HG02885 (cell line): Measurements from ENCODE around the gene SP110.

ENCODE experiments used
- ATAC-seq: cut with Tn5 transposase; IDR thresholded peaks from one replicate; pipeline ENCODE4 v1.9.1; 2021; ENCODE audit warnings: mild to moderate bottlenecking; ENCODE audit not compliant: unreplicated experiment, poor library complexity

Gene SP110

DNA sequence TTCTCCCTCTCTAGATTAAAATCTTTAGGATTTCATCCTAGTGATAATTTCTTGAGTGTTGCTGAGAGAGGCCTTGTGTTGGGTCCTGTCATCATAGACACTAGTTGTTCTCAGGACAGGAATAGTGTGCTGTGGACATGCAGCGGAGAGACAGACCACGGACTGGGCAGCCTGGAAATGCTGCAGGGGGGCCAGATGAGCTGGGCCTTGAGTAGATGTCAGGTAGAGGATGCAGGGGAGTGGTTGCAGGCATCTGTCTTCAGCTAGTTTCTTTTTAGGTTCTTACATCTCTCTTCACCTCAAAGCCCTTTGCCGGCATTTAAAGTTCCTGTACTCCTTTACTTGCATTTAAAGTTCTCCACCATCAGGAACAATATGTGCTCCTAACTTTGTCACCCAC lies 42.8 kb downstream of the SP110 start:
- no peak for ATAC-seq

DNA sequence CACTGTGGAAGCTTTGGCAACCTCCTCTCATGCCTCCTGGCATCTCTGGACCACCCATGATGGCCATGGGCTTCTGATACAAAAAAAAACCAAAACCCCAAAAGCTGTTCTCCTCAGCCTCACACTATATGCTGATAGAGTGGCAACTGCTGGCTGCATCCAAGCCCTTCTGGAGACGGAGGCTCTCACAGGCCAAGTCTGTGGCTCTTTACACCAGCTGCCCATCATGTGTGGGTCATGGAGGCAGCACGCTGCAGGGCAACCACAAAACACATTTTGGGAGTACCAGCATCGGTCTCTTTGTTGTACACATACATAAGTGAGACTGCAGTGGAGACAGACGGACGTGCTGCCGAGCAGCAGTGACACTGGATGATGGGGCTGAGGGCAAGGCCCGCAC lies 45.3 kb downstream of the SP110 start:
- ATAC-seq, result no peak

- ATAC-seq, result no peak
Observed at GRCh38 chr2:230172852-230173251, 46.9 kb downstream of the SP110 start.

DNA sequence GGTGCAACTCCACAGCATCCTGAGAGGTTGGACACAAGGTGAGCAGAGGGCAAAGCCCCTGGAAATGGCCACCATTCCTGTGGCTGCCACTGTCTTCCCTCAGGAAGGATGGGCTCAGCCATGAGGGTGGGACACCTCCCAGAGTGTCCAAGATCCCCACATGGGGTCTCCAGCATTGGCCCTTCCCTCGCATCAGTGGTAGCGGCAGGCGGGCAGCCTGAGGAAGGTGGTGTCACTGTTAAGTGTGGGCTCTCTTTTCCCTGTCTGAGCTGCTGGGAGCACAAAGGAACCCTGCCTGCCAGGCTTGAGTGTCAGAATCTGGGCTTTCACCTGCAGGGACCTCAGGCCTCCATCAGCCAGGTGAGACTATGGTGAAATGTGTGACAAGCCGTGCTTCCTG lies 47.6 kb downstream of the SP110 start:
- ATAC-seq, result no peak

- no peak for ATAC-seq
Observed at GRCh38 chr2:230170532-230170931, 49.3 kb downstream of the SP110 start.

- no peak for ATAC-seq
Observed at GRCh38 chr2:230166557-230167170, 53.1 kb downstream of the SP110 start.

GRCh38 chr2:230164139-230164538 lies 55.6 kb downstream of the SP110 start:
- ATAC-seq, result no peak

DNA sequence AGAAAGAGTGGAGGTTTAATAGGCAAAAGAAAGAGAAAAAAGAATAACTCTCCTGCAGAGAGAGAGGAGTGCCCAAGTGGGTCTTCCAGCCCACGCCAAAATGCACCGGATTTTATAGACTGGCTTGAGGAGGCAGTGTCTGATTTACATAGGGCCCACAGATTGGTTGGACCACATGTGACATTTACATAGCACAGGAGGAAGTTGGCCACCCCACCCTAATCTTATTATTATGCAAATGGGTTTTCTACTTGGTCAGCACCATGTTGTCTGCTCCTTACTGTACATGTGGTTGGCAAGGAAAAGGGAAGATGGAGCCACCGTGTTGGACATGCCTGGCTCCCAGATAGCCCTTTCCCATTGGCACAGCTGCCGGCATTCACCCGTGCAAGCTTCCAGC lies 56.8 kb downstream of the SP110 start:
- no peak for ATAC-seq

DNA sequence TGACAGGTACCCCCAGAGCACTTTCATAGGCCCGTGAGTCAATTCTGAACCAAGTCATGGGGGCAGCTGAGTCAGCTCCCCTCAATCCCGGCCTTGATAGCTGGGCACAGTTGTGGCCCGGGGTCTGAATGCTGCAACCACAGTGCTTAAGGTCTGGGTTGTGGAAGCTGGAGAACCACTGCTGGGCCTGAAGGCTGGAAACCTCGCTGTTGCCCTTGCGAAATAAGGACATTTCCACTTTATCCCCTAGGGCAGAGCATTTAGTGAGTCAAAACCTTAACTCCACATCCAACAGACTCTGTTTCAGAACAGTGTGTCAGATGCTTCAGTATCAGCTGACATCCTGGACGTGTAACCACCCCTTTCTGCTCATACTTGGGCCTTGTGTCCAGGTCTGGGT lies 58.6 kb downstream of the SP110 start:
- ATAC-seq, result no peak

DNA sequence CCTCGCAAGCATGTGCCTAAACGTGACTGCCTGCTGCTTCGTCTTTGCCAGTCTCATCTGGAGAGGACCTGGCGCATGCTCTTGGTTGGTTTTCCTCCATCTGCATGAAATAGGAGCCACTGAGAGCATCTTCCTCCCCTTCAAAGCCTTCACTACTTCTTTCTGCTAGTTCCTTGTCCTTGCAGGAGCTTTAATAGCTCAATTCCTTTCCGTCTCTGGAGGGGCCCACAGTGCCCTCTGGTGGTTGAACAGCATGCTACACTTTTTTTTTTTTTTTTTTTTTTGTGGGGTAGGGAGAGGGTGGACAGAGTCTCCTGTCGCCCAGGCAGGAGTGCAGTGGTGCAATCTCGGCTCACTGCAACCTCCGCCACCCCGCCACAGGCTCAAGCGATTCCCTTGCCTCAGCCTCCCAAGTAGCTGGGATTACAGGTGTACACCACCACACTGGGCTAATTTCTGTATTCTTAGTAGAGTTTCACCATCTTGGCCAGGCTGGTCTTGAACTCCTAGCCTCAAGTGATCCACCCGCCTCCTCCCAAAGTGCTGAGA lies 59.6 kb downstream of the SP110 start:
- ATAC-seq, result no peak

- no peak for ATAC-seq
Observed at GRCh38 chr2:230158468-230158867, 61.3 kb downstream of the SP110 start.

DNA sequence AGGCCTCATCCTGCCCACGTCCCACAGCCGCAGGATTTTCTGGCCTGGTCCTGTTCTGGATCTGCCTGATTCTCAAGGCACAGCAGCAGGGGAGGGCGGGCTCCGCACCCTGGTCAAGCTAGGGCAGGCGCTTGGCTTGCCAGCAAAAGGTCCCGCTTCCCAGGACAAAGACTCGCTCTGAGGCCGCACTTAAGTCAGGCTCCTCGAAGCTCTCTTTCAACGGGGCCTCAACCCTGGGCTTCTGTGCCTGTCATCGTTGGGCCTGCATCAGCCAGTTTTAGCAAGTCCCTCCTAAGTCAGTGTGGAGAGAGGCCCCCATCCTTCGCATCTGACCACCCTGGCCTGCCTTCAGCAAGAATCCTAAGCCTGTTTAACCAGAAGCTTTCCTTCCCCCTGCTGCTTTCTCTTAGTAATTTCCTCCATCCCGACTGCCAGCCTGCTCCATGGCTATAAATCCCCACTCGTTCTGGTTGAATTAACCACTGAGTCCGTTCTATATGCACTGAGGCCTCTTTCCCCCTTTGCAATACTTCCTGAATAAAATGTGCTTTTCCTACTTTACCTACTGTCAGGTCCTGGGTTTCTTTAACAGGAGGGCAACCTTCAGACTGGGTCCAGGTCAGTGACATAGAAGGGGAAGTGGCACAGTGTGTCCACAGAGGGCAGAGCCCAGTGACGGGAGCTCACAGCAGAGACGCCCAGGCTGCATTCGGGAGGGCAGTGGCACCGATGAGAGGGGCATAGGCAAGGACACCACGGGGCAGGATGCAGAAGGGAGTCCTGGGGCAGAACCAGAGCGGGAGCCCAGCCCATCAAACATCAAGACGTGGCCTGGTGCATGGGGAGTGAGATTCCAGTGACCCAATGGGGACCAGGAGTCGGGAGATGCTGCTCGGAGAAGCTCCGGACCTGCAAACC lies 62.7 kb downstream of the SP110 start:
- ATAC-seq, result no peak

- ATAC-seq, result no peak
Observed at GRCh38 chr2:230155359-230155758, 64.4 kb downstream of the SP110 start.

DNA sequence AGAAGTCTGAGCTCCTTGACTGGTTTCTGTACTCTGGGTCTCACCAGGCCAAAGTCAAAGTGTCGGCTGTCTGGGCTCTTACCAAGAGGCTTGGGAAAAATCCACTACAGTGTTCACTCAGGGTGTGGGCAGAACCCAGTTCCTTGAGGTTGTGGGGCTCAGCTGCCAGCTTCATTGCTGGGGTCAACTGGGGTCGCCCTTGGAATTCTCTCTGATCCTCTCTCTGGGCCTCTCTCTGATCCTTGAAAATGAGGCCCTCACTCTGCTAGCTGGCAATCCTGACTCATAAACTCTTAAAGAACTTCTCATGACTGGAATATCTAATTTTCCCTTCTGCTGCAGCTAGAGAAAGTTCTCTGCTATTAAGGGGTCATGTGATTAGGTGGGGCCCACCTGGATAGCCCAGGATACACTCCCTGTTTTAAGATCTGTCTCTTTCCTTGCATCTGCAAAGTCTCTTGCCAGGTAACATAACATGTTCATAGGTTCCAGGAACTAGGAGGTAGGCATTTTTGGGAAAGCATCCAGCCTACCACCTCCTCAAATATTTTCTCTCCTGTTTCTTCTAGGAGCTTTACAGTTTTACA lies 66.3 kb downstream of the SP110 start:
- no peak for ATAC-seq

- ATAC-seq, result no peak
Observed at GRCh38 chr2:230152334-230152733, 67.5 kb downstream of the SP110 start.

GRCh38 chr2:230144355-230144754 lies 75.4 kb downstream of the SP110 start:
- no peak for ATAC-seq

- ATAC-seq, result no peak
Observed at GRCh38 chr2:230140667-230141066, 79.1 kb downstream of the SP110 start.

GRCh38 chr2:230137902-230138539 lies 81.8 kb downstream of the SP110 start:
- ATAC-seq, result no peak

GRCh38 chr2:230135130-230135525 lies 84.7 kb downstream of the SP110 start:
- no peak for ATAC-seq

DNA sequence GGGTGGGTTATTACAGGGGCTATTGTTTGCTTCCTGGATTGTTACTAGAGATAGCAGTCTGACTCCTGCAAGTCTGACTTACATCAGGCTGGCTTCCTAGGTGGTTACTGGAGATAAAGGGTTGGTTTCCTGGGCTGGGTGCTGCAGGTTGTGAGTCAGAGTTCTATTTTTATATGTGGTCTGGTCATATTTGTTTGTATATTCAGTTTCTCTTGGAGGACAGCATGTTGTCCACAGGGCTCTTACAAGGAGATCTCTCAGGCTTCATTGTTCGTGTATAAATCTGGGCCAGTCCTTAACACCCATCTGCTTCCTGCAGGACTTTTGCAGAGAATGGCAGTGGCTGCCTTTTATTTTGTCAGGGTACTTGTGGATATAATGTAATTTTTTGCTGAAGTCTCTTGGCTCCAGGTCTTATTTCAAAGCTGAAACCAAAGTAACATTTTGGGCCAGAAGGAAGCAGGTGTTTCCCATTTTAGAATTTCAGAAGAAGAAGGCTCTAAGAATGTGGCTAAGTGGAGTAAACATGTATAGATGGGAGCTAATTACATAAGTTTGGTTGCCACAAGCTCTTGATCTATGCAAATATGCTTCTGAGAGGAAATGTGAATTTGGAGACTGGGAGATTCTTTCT lies 85.2 kb downstream of the SP110 start:
- ATAC-seq, result peak; percentile 45
